Measurements from ENCODE around the gene CENPX. TPM values are rescaled to one million over a fixed set of nuclear protein-coding genes. Genes with fewer than 3 reads are reported as not detected.

CENPX gene
- polyA plus RNA-seq, 1 donor (not counting 4 experiments of a cell fraction or from before 2014, with no cell fraction given): 48.2 TPM

GRCh38 chr17:82021107-82021899, 1.4 kb downstream of the CENPX start:
- dilution Hi-C loops (cut with MboI; ENCODE audit: extremely low pct_ligation_motif_present, low sequenced_read_pairs): no loop called here
- DNase-seq (ENCODE audit: low read depth, low spot score): no peak

GRCh38 chr17:82020572-82021106, 2.0 kb downstream of the CENPX start:
- no peaks in the 10 kb centered on the region for H3K9me1 ChIP-seq (ENCODE audit: control insufficient read depth, extremely low read depth, insufficient read depth, low read length)
- peak overlapping the region; percentile 97 for H3K4me2 ChIP-seq (ENCODE audit: control insufficient read depth, extremely low read depth, insufficient read depth, low read depth, low read length)
- H3K36me3 ChIP-seq (ENCODE audit: control insufficient read depth in 2 of 2, extremely low read depth in 1 of 2, insufficient read depth in 2 of 2, low read length in 2 of 2): peaks cover 0 to 4% of the 10 kb centered on the region in 2 experiments
- H4K20me1 ChIP-seq (ENCODE audit: control insufficient read depth, extremely low read depth, insufficient read depth, low read length): peaks cover 6% of the 10 kb centered on the region
- H3K79me2 ChIP-seq (ENCODE audit: control insufficient read depth, insufficient read depth, low read length): peaks cover 5% of the 10 kb centered on the region
- H3K27ac ChIP-seq (ENCODE audit: control insufficient read depth, insufficient read depth, low read length): no peak overlapping the region
- FAIRE-seq (no peak), DNase-seq (ENCODE audit: low read depth, low spot score) (no peak)
- no peak overlapping the region for H3K9ac ChIP-seq (ENCODE audit: control insufficient read depth, extremely low read depth, insufficient read depth, low read length)
- no peak for TF ChIP-seq EZH2 (IDR thresholded peaks at IDR 0.05; ENCODE audit: low read length)
- no peak for TF ChIP-seq CTCF (optimal IDR thresholded peaks at IDR 0.05 in 1 of 3, IDR thresholded peaks at IDR 0.05 in 1 of 3, conservative IDR thresholded peaks at IDR 0.05 in 1 of 3; ENCODE audit: extremely low read depth in 1 of 3, insufficient read depth in 2 of 3, low read length in 3 of 3)
- peaks cover 26% of the 10 kb centered on the region for H3K4me1 ChIP-seq (ENCODE audit: control insufficient read depth, extremely low read depth, insufficient read depth, low read length)
- no peak overlapping the region for H2AFZ ChIP-seq (ENCODE audit: control insufficient read depth, low read length)
- dilution Hi-C loops (cut with MboI; ENCODE audit: extremely low pct_ligation_motif_present, low sequenced_read_pairs): no loop called here
- no peaks in the 10 kb centered on the region for H3K9me3 ChIP-seq (ENCODE audit: control insufficient read depth, low read depth, low read length)
- H3K27me3 ChIP-seq (ENCODE audit: control insufficient read depth, extremely low read depth, insufficient read depth, low read length): no peaks in the 10 kb centered on the region
- H3K4me3 ChIP-seq (ENCODE audit: control insufficient read depth in 2 of 3, extremely low read depth in 1 of 3, insufficient read depth in 2 of 3, low read depth in 1 of 3, low read length in 3 of 3): no peak overlapping the region

More at GRCh38 chr17:82021107-82021899, 1.4 kb downstream of the CENPX start:
- Histone ChIP-seq H3K4me1 (ENCODE audit: control insufficient read depth, extremely low read depth, insufficient read depth, low read length) (peaks cover 26% of the 10 kb centered on the region), H3K36me3 (ENCODE audit: control insufficient read depth in 2 of 2, extremely low read depth in 1 of 2, insufficient read depth in 2 of 2, low read length in 2 of 2) (peaks cover 0 to 4% of the 10 kb centered on the region in 2 experiments), H3K4me3 (ENCODE audit: control insufficient read depth in 2 of 3, extremely low read depth in 1 of 3, insufficient read depth in 2 of 3, low read depth in 1 of 3, low read length in 3 of 3) (peak overlapping the region; percentile 73 to 97 (median 85)), H4K20me1 (ENCODE audit: control insufficient read depth, extremely low read depth, insufficient read depth, low read length) (peaks cover 6% of the 10 kb centered on the region), H3K9me3 (ENCODE audit: control insufficient read depth, low read depth, low read length) (no peaks in the 10 kb centered on the region), H3K79me2 (ENCODE audit: control insufficient read depth, insufficient read depth, low read length) (peaks cover 5% of the 10 kb centered on the region), H2AFZ (ENCODE audit: control insufficient read depth, low read length) (no peak overlapping the region), H3K9me1 (ENCODE audit: control insufficient read depth, extremely low read depth, insufficient read depth, low read length) (no peaks in the 10 kb centered on the region), H3K27ac (ENCODE audit: control insufficient read depth, insufficient read depth, low read length) (no peak overlapping the region), H3K9ac (ENCODE audit: control insufficient read depth, extremely low read depth, insufficient read depth, low read length) (peak overlapping the region; percentile 80), H3K4me2 (ENCODE audit: control insufficient read depth, extremely low read depth, insufficient read depth, low read depth, low read length) (peak overlapping the region; percentile 97), H3K27me3 (ENCODE audit: control insufficient read depth, extremely low read depth, insufficient read depth, low read length) (no peaks in the 10 kb centered on the region)
- FAIRE-seq: peak; percentile 75
- peak; percentile 80 to 90 (median 88) for TF ChIP-seq CTCF (optimal IDR thresholded peaks at IDR 0.05 in 1 of 3, IDR thresholded peaks at IDR 0.05 in 1 of 3, conservative IDR thresholded peaks at IDR 0.05 in 1 of 3; ENCODE audit: extremely low read depth in 1 of 3, insufficient read depth in 2 of 3, low read length in 3 of 3)
- no peak for TF ChIP-seq EZH2 (IDR thresholded peaks at IDR 0.05; ENCODE audit: low read length)
